Chondrocyte (in vitro differentiated cells): Measurements from ENCODE around the gene PRSS56. TPM values are rescaled to one million over a fixed set of nuclear protein-coding genes. Genes with fewer than 3 reads are reported as not detected.

Experiments used
- DNase-seq: peaks from one replicate; pipeline ENCODE4 v3.0.0; 2021; ENCODE audit warnings: mixed read lengths, low spot score
- H3K27ac Mint-ChIP-seq: one replicate; pipeline ENCODE4 v1.8.0; 2021; ENCODE audit warnings: mild to moderate bottlenecking, moderate library complexity, mixed read lengths; ENCODE audit not compliant: unreplicated experiment
- H3K27me3 Mint-ChIP-seq: 2 replicates; pipeline ENCODE4 v1.8.0; 2021; ENCODE audit warnings: low read depth, mixed read lengths
- H3K36me3 Mint-ChIP-seq: 2 replicates; pipeline ENCODE4 v1.8.0; 2021; ENCODE audit warnings: low read depth, mixed read lengths
- H3K4me1 Mint-ChIP-seq: 2 replicates; pipeline ENCODE4 v1.8.0; 2021; ENCODE audit warnings: low read depth, mild to moderate bottlenecking, mixed read lengths
- H3K4me3 Mint-ChIP-seq: one replicate; pipeline ENCODE4 v1.8.0; 2021; ENCODE audit warnings: mild to moderate bottlenecking, moderate library complexity, mixed read lengths; ENCODE audit not compliant: unreplicated experiment
- H3K9me3 Mint-ChIP-seq: 2 replicates; pipeline ENCODE4 v1.8.0; 2021; ENCODE audit warnings: low read depth, mixed read lengths
- total RNA-seq: library from RNA; stranded (reverse); gene quantifications from 3 replicates; pipeline ENCODE4 v1.2.1, GENCODE V29; 2021
- TF ChIP-seq, protein P1 (sequence below): fragments of 200-600 bp; sonication (generic); IDR thresholded peaks from 2 replicates; pipeline ENCODE4 v1.5.0; 2021; ENCODE audit warnings: antibody characterized with exemption, mild to moderate bottlenecking, moderate library complexity

Gene PRSS56
- total RNA-seq, 1 donor from 2014 or later = not detected

DNA sequence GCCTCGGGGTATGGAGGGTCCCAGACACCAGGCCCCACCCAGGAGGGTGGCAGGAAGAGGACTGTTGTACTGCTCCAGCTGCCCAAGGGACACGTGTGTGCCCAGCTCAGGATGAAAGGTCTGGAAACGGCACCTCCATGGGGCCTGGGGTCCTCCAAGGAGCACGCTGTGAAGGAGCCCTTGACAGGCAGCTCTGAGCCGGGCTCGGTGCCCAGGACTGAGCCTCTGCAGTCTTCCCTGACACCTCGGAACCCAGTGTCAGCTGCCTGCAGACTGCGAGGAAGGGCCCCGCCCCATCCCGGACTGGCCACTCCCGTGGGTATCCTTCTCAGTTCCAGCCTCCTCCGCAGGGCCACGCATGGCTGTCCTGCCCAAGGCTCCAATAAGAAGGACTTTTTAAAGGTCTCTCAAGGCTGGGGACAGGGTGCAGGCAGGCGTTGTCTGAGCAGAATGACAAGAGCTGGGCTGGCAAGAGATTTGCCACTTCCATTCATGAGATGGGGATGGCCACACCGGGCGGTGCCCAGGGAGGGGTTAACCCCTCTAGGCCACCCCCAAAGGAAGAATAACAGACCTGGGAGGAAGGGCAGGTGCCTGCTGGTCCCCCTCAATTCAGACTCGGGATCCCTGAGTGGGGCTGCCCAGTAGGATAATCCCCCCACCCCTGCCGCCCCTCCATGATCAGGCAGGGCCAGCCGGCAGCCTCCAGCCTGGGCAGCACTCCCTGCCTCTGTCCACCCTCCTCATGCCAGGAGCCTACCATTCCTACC is 41.4 kb upstream of the PRSS56 start:
- Mint-ChIP-seq H3K4me1 (no peaks in the 10 kb centered on the region), H3K9me3 (no peaks in the 10 kb centered on the region), H3K27me3 (peaks cover 52% of the 10 kb centered on the region), H3K27ac (no peak overlapping the region), H3K4me3 (no peak overlapping the region), H3K36me3 (no peaks in the 10 kb centered on the region)
- TF ChIP-seq, protein P1, sequence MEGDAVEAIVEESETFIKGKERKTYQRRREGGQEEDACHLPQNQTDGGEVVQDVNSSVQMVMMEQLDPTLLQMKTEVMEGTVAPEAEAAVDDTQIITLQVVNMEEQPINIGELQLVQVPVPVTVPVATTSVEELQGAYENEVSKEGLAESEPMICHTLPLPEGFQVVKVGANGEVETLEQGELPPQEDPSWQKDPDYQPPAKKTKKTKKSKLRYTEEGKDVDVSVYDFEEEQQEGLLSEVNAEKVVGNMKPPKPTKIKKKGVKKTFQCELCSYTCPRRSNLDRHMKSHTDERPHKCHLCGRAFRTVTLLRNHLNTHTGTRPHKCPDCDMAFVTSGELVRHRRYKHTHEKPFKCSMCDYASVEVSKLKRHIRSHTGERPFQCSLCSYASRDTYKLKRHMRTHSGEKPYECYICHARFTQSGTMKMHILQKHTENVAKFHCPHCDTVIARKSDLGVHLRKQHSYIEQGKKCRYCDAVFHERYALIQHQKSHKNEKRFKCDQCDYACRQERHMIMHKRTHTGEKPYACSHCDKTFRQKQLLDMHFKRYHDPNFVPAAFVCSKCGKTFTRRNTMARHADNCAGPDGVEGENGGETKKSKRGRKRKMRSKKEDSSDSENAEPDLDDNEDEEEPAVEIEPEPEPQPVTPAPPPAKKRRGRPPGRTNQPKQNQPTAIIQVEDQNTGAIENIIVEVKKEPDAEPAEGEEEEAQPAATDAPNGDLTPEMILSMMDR = no peak
- peak; percentile 85 for DNase-seq

DNA sequence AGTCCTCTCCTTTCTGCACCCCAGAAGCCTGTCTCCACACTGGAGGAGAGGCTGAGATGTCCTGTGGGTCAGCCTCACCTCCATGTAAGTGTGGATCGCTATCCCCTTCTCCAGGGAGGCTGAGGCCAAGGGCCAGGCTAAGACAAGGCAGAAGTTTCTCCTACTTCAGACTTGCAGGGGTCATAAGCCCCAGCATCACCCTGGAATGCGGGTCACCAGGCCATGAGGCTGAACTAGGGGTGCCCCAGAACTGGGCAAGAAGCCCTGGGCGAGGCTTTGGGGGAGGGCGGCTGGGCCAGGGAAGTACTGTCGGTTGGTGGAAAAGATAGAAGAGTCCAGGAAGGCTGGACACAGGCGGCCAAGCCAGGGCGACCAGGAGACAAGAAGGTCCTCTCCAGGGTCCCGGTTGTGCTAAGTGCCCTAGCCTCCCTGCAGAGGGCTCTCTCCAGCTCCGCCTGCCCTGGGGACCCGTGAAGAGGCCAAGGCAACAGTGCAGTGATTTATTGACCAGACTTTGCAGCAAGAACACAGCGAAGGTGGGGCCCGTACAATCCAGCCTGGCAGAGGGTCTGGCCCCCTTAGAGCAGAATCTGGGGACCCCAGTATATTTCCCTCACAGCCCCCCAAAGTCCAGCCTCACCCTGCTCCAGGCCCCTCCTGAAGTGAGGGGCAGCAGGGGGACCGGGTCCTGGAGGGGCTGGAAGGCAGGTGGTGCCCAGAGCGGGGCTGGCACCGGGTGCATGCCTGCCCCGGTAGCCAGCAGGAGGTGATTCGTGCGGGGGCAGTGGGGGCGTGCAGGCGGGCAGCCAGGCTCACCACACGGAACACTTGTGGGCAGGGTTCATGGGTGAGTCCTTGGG is 40.6 kb upstream of the PRSS56 start:
- H3K9me3 Mint-ChIP-seq = no peaks in the 10 kb centered on the region
- no peak overlapping the region for H3K4me3 Mint-ChIP-seq
- H3K36me3 Mint-ChIP-seq = no peaks in the 10 kb centered on the region
- peaks cover 54% of the 10 kb centered on the region for H3K27me3 Mint-ChIP-seq
- H3K27ac Mint-ChIP-seq = no peak overlapping the region
- H3K4me1 Mint-ChIP-seq = no peaks in the 10 kb centered on the region
- peak; percentile 84 for DNase-seq
- TF ChIP-seq, protein P1 = no peak

DNA sequence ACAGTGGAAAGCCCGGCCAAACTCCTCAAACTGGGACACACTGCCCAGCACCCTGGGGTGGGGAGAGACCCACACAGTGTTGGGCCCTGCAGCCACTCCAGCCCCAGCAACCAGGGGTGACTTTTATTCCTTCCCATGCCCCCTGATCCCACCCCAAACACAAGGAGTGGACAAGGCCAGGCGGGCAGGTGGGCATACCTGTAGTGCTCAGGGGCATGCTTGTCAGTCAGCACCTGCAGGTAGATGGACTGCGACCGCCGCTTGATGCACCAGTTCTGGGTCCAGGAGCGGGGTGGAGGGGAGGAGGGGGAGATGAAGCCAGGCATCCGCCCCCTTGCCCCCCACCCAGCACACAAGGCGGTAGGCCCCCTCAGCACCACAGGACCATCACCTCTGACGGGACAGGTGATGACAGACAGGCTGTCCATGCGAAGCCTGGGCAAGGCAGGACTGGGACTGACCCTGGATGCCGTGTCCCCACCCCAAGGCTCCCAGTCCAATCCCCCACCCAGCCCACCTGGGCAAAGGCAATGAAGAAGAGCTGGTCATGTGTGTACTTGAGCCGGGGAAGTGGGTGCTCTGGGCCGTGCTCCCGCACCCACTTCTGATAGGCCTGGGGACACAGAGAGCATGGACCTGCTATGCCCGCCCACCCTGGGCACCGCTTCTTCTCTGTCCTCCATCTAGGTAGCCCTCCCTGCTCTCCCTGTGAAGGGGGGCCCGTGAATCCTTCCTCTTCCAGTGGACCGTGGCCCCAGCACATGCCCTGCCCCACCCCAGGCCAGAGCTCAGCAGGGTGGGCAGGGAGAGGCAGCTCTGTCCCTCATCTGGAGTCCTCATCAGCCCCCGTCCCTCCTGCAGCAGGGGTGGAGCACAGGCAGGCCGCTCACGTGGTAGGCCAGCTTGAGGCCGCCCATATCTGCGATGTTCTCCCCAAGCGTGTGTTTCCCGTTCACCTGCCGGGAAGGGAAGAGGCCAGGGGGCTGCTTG is 39.7 kb upstream of the PRSS56 start:
- no peak overlapping the region for H3K27ac Mint-ChIP-seq
- no peaks in the 10 kb centered on the region for H3K9me3 Mint-ChIP-seq
- TF ChIP-seq, protein P1 = no peak
- H3K36me3 Mint-ChIP-seq = no peaks in the 10 kb centered on the region
- peaks cover 4% of the 10 kb centered on the region for H3K4me1 Mint-ChIP-seq
- H3K27me3 Mint-ChIP-seq = peaks cover 57% of the 10 kb centered on the region
- H3K4me3 Mint-ChIP-seq = no peak overlapping the region
- DNase-seq = peak; percentile 85

DNA sequence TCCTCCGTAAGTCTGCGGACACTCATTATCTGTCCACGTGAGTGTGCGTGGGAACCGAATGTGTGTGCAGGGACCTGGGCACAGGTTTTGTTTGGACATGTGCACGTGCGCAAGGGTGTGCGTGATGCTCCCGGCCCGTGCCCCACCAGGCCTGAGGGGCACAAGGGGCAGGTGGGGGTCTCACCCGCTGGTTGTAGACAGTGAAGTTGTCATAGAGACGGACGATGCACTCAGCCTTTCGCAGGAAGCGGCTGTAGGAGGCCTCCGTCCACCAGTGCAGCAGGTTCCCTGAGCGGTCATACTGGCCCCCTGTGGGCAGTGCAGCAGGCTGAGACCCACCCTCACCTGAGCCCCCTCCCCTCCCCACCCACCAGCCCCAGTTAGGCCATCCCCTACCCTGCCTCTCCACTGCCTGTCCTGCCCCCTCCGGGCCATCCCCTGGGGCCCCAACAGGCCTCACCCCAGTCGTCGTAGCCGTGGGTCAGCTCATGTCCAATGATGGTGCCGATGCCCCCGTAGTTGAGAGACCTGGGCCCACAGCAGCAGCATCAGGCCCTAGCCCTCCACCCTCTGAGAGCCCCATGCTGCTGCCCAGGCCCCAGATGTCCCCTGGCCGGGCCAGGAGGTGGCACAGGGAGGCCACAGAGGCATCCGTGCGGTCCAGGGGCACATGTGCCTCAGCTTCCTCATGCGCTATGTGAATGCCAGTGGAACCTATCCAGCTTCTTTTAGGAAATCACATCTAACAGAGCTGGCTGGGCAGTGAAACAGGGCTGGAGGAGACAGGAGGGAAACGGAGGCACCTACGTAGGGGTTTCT is 38.7 kb upstream of the PRSS56 start:
- peak; percentile 64 for DNase-seq
- TF ChIP-seq, protein P1 = no peak
- H3K4me1 Mint-ChIP-seq = peaks cover 4% of the 10 kb centered on the region
- no peak overlapping the region for H3K27ac Mint-ChIP-seq
- H3K4me3 Mint-ChIP-seq = no peak overlapping the region
- no peaks in the 10 kb centered on the region for H3K9me3 Mint-ChIP-seq
- no peaks in the 10 kb centered on the region for H3K36me3 Mint-ChIP-seq
- H3K27me3 Mint-ChIP-seq = peaks cover 51% of the 10 kb centered on the region
